Stimulated activated CD4-positive, alpha-beta T cell treated with anti-CD3 and anti-CD28 coated beads, Interleukin-2, amount 100 ng/mL, for 48 hours (primary cell): ENCODE results near the gene LEAP2.

Experiments
- DNase-seq, 2 donors: peaks; one replicate each; pipeline ENCODE4 v3.0.0-alpha.2; 2020

Gene LEAP2

DNA sequence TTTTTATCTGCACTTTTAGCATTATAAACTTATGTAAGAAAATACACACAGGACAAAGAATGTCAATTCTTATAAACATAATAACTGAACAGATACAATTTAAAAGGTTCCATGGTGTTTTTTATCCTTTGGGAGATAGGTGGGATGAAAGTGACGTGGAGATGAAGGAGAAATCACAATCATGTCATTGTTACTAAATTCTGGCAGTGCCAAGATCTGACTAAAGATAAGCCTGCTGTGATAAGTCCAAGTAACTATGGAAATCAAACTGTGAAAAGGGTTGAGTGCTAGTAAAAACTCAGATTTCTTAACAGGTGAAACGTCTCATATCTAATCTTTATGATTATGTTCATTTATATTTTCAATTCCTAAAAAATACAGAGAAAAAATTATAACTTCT is 11.1 kb downstream of the LEAP2 start:
- no peak for DNase-seq

DNA sequence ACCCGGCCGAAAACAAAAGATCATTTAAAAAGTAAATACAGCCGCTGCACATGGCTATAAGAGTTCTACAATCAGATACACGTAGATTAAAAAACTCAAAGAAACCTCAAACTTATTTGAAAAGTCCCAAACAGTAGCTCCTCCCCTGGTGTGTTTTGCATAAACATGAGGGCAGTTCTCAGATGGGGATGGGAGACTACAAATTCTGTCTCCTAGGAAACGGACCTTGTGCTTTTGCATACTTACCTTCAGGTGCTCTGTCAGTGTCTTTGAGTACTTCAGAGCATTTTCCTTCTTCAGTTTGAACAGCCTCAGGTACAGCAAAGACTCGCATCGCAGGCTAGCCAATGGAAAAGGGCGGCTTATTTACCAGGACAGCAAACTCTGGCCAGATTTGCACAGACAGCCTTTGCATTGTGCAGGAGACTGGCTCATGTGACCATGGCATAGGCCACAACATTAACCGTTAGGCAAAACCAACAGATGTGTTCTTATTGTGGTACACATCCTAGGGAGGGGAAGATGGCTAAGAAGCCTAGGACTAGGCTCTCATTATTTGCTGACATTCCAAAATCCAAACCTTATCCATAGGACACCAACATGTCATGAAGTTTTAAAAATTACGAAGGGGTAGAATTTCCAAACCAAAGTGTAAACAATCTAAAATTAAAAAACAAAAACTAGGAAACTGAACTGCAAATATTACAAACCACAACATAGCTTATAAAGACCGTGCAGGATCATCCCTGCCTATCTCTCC is 12.8 kb downstream of the LEAP2 start:
- no peak for DNase-seq

DNA sequence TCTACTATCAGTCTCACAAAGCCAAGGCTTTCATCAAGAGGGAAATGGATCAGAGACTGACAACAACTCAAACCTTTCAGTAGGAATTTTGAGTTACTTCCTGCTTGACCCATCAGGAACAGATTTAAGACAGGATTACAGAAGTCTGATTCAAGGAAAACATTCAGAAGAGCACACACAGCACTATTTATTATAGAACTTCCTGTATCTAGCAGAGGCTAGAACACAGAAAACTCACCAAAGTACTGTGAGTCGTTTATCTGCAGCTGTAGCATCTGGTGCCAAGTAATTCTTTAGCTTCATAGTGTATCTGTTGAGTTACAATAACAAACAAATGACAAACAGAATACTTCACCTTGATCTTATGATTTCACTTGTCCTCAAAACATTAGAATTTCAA is 13.8 kb downstream of the LEAP2 start:
- DNase-seq, result no peak

DNA sequence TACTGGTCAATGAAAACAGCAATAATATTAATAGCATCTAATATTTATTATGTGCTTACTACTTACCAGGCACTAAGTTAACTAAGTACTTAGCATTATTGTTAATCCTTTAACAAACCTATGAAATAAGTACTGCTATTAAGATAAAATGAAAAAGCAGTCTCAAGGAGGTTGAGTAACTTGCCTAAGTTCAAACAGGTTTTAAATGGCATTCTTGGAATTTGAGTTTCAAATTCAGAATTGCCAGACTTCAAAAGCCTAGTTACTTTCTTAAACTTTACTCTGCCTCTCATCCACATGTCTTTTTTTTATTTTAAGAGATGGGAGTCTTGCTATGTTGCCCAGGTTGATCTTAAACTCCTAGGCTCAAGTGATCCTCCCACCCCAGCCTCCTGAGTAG is 16.0 kb downstream of the LEAP2 start:
- no peak for DNase-seq

DNA sequence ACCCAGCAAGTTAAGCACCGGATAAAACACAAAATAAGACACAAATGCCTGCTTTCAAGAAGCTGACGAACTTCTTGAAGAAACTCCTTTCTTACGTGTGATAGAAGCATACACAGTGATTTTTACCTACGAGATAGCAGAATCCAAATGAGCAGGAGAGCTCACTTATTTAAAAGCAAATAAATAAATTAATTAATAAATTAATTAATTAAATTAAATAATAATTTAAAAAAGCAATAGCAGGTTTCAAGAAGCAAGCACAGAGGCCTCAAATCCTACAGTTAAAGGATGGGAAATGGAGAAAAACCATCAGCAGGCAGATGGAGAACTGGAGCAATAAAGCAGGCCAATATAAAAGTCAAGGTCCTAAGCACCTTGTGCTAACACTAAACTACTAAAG is 17.3 kb downstream of the LEAP2 start:
- DNase-seq, result no peak

DNA sequence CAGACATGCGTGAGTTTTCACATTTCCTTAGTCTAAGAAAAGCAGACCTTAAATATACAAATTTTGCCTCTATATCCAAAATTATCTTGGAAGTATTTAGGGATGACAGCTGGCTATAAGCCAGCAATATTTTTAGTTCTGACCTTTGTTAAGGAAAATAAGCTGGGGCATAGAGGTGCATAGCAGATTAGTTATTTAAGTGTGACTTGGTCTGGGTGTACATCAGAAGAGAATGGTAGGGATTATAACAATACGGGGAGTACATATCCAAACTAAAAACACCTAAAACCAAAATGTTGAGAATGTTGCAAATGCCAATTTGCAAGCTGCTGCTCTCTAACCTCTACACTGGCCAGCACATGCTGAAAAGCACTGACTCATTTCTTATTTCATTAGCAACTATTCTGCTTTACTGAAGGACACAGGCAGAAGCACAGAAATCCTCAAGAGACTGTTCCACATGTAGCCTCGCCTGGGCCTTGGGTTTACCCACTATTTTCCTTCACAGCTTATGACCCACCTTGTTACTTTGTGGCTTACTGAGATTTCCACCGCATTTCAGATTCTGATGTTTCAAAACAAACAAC is 22.3 kb downstream of the LEAP2 start:
- DNase-seq, result no peak

DNA sequence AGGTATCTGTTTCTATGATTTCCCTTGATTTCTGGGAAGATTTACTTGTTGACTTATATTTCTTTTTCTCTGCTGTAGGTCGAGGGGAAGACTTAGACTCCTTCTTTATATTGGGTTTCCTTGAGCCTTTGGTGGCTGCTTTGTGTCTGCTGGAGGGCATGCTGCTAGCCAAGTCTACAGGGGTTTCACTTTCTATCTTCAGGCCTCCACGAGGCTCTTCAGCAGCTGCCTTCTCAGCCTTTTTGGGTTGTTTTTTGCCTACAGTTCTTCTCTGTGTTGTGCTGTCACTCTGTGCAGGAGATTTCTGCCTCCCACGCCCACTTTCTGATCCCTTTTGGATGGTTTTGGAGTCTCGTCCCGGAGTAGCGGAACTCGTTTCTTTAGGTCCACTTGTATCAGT is 23.2 kb downstream of the LEAP2 start:
- no peak for DNase-seq

DNA sequence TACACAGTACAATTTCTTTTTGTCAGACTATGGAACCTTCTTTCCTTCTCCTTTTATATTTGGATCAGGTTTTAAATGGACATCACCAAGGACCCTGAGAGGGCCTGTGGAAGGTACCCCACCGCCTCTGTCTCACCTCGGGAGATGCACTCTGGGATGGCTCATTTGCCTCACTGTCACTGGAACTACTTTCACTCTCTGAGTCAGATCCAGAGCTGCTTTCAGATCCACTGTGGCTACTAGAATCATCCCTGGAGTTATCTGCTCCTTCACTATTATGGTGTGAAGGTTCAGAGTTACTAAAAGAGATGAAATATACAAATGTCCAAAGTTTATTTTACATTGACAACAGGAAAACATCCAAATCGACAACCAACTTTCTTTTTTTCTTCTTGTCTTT is 24.6 kb downstream of the LEAP2 start:
- DNase-seq, result no peak

DNA sequence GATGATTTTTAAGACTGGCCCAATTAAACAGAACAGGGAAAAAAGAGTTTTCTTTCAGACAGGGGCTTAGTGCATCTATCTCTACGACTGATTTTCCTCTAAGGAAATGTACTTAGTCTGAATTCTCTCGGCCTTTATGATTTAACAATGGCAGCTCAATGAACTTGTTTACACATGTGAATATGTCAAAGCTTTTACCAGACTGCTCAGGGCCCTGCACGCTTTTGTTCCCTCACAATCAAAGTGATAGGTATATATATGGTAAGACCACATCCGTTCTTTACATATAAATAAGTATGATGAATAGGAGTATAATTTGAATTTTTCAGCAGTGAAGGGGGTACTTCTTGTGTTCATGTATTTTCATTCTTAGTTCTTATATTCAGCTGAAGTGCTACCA is 27.6 kb downstream of the LEAP2 start:
- DNase-seq, result no peak

DNA sequence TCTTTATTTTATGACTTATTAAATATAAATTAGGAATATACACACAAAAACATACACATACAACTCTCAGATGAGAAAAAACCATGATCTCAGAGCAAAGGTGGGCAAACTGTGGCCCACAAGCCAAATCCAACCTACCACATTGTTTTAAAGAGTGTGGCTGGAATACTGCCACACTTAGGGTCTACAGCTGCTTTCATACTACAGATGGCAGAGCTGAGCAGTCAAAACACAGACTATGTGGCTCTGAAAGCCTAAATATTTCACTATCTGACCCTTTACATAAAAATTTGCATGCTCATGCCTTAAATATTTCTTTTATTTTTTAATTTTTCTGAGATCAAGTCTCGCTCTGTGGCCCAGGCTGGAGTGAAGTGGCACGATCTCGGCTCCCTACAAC is 28.3 kb downstream of the LEAP2 start:
- DNase-seq, result no peak

DNA sequence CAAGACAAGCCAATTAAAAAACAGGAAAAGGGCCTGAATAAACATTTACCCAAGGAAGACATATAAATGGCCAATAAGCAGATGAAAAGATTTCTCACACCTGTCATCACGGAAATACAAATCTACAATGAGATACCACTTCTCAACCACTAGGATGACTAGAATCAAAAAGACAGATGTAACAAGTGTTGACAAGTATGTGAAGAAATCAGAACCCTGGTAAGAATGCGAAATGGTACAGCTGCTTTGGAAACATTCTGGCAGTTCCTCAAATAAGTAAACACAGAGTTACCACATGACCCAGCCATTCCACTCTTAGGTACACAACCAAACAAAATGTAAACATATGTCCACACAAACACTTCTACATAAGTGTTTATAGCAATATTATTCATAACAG is 32.5 kb downstream of the LEAP2 start:
- no peak for DNase-seq

DNA sequence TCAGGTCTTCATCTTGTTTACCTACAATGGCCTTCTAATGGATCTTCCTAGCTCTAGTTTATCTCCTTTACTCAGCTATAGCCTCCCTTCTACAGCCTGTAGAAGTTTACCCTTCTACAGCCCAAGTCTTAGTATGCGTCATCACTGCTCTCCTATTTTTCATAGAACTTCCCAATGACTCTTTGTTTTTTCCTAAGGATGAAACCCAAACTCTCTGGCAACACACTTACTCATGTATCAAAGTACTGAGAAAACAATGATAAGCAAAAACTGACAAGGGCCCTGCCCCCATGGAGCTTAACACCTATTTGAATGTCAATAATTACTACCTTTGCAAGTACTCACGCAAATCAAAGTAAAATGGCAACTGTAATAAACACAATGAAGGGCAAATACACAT is 33.7 kb downstream of the LEAP2 start:
- DNase-seq, result no peak

DNA sequence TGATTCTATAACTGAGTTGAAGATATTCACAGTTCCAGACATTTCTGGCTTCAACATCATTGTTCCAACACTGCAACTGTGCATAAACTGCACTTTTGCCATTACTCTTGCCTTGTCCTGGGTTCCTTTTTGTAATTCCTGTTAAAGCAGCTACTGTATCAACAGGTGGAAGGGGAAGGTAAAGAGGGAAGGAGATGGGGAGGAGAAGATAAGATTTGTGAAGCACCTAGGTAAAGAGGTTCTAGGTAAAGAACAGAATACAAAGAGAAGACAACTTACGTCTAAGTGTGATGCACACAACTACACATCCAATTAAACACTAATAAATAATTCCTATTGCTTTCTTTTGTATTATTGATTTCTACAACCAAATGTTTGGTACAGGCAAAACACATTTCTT is 36.2 kb downstream of the LEAP2 start:
- DNase-seq, result no peak

DNA sequence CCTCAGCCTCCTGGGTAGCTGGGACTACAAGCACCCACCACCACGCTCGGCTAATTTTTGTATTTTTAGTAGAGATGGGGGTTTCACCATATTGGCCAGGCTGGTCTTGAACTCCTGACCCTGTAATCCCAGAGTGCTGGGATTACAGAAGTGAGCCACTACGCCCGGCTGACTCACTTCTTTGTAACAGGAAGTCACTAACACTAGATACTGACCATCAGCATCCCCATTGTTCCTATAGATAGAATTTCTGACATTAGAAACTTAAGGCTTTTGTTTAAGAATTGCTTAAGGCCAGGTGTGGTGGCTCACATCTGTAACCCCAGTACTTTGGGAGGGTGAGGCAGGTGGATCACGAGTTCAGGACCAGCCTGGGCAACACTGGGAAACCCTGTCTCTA is 42.2 kb downstream of the LEAP2 start:
- no peak for DNase-seq

DNA sequence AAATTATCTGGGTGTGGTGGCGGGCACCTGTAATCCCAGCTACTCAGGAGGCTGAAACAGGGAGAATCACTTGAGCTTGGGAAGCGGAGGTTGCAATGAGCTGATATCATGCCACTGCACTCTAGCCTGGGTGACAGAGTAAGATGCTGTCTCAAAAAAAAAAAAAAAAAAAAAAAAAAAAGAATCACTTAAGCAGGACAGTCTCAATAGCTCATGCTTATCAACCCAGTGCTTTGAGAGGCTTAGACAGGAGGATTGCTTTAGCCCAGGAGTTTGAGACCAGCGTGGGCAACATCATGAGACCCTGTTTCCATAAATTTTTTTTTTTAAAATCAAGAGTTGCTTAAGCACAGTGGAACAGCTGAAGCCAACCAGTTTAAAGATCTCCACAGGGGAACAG is 42.6 kb downstream of the LEAP2 start:
- DNase-seq, result no peak
